HepG2 (cell line): ENCODE measurements around the gene DCTN2. TPM values are rescaled to one million over a fixed set of nuclear protein-coding genes. Genes with fewer than 3 reads are reported as not detected.

Experiments
- ATF1 ChIP-seq: IDR thresholded peaks from 2 replicates; pipeline ENCODE4 v1.6.1; 2016; ENCODE audit warnings: mild to moderate bottlenecking, control low read depth
- EHMT2 ChIP-seq: fragments of 200-600 bp; sonication (generic); IDR thresholded peaks from 2 replicates; pipeline ENCODE4 v1.7.0; 2017; ENCODE audit warnings: antibody characterized with exemption, low read depth, low read length, borderline replicate concordance
- ISL2 ChIP-seq: sonication (generic); formaldehyde crosslinking; IDR thresholded peaks from 2 replicates; pipeline ENCODE4 v1.5.0; 2020; ENCODE audit warnings: missing genetic modification reagents
- KDM2A ChIP-seq: sonication (generic); formaldehyde crosslinking; IDR thresholded peaks from 2 replicates; pipeline ENCODE4 v1.4.0; 2020; ENCODE audit warnings: low read depth, missing genetic modification reagents, borderline replicate concordance
- NFE2L2 ChIP-seq: fragments of 150-350 bp; IDR thresholded peaks from 2 replicates; pipeline ENCODE4 v1.6.1; 2014; ENCODE audit warnings: low read length
- NR2F6 ChIP-seq, 2 experiments: IDR thresholded peaks; 2 replicates each; pipeline ENCODE4 v1.6.1; 2016; ENCODE audit warnings: antibody characterized with exemption in 1 of 2, mild to moderate bottlenecking in 1 of 2
- YY1 ChIP-seq: IDR thresholded peaks from 2 replicates; pipeline ENCODE4 v1.6.1; 2011; ENCODE audit warnings: low read length, low read depth, moderate library complexity, mild to moderate bottlenecking; ENCODE audit not compliant: insufficient read depth, insufficient replicate concordance
- ZMYM2 ChIP-seq: sonication (generic); formaldehyde crosslinking; IDR thresholded peaks from 2 replicates; pipeline ENCODE4 v1.8.0; 2022; ENCODE audit warnings: mild to moderate bottlenecking, missing genetic modification reagents
- ZNF543 ChIP-seq: sonication (generic); formaldehyde crosslinking; IDR thresholded peaks from 2 replicates; pipeline ENCODE4 v1.4.0; 2020; ENCODE audit warnings: mild to moderate bottlenecking, missing genetic modification reagents
- ZNF780A ChIP-seq: sonication (generic); formaldehyde crosslinking; IDR thresholded peaks from 2 replicates; pipeline ENCODE4 v1.8.0; 2022; ENCODE audit warnings: mild to moderate bottlenecking, missing genetic modification reagents, moderate library complexity
- ZSCAN21 ChIP-seq: sonication (generic); formaldehyde crosslinking; IDR thresholded peaks from 2 replicates; pipeline ENCODE4 v1.8.0; 2022; ENCODE audit warnings: mild to moderate bottlenecking, missing genetic modification reagents, moderate library complexity, borderline replicate concordance
- polyA plus RNA-seq, 8 experiments: library from polyadenylated mRNA; depleted of rRNA in 3 of 8; stranded (reverse) in 7 of 8; unstranded in 1 of 8; fragments of >200 nt; fragmentation: Illumina TruSeq in 4 of 8; extraction: Trizol in 4 of 8; gene quantifications; 2 replicates each; pipeline versions ENCODE4 v1.2.1 to v1.2.3, GENCODE V29; 2011 to 2016; ENCODE audit warnings: low read depth in 4 of 8, missing spikeins in 1 of 8, mixed read lengths in 1 of 8; ENCODE audit not compliant: insufficient read depth in 1 of 8
- total RNA-seq, 5 experiments: library from RNA; depleted of rRNA; stranded (reverse); fragments of >200 nt; fragmentation: Illumina TruSeq; extraction: Trizol; gene quantifications; 2 replicates each; pipeline ENCODE4 v1.2.3, GENCODE V29; 2016; ENCODE audit warnings: low read depth in 1 of 5
- TF ChIP-seq, protein P1 (sequence below): fragments of 450-650 bp; IDR thresholded peaks from 2 replicates; pipeline ENCODE4 v1.6.1; 2017
- TF ChIP-seq, protein P2 (sequence below), 2 experiments: fragments of 450-650 bp in 1 of 2; sonication (generic) in 1 of 2; formaldehyde crosslinking in 1 of 2; IDR thresholded peaks; 2 replicates each; pipeline versions ENCODE4 v1.6.1 to v1.8.0; 2016 to 2022; ENCODE audit warnings: antibody characterized with exemption in 1 of 2, mild to moderate bottlenecking in 1 of 2, missing genetic modification reagents in 1 of 2
- TF ChIP-seq, protein P3 (sequence below): sonication (generic); formaldehyde crosslinking; IDR thresholded peaks from 2 replicates; pipeline ENCODE4 v1.5.1; 2020; ENCODE audit warnings: missing genetic modification reagents, mild to moderate bottlenecking, borderline replicate concordance

Gene DCTN2
- total and polyA plus RNA-seq, 2 of the 13 experiments (the other 11 are each of a cell fraction or from before 2014, with no cell fraction given): 72.0 to 77.4 TPM

DNA sequence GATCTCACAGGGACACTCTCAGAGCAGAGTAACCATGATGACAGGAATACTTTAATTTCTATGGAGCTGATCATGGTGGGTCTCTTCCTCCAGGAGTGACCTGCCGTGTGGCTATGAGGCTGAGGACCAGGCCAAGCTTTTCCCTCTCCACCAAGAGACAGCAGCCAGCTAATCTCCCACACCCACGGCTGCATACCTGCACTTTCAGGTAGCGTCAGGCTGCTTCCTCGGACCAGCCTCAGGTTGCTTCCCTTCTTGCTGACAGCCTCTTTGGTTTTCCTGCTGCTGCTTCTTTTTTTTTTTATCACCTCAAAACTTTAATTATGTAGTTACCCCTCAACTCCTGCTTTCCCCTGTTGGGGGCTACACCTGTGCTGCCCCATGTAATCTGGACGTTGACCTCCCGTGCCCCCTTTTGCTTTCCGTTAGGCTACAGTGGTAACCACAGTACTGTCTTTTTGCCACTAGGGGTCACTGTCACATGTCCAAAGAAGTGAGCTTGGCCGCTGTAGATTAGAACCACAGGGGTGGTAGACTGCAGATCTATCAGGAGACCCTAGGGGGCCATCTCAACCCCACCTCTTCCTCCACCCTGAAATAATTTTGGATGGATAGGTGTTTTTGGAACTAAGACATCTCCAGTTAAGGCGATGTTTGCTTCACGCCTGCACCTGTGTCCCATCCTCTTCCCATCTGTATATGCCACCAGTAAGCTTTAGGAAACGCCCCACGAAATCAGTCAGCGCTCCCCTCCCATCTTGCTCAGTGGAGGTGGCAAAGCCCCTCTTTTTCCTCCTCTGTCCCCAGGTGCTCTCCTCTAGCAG lies 36.2 kb upstream of the DCTN2 start (continued):
- TF ChIP-seq ZNF543 (CRISPR knock-in tag) (no peak), KDM2A (CRISPR knock-in tag) (0 out of 2 replicates have a peak, but pooled peaks have one; percentile 52), NR2F6 (IDR thresholded peaks at IDR 0.05) (peak; percentile 66), NR2F6 (CRISPR knock-in tag; IDR thresholded peaks at IDR 0.05) (peak; percentile 77), EHMT2 (no peak), ZNF780A (CRISPR knock-in tag) (no peak), ATF1 (CRISPR knock-in tag) (no peak), ZSCAN21 (peak; percentile 20; the same call in 1 of the 2 replicates), YY1 (no peak), NFE2L2 (no peak), ZMYM2 (CRISPR knock-in tag) (no peak), ISL2 (no peak)
- TF ChIP-seq, protein P1, sequence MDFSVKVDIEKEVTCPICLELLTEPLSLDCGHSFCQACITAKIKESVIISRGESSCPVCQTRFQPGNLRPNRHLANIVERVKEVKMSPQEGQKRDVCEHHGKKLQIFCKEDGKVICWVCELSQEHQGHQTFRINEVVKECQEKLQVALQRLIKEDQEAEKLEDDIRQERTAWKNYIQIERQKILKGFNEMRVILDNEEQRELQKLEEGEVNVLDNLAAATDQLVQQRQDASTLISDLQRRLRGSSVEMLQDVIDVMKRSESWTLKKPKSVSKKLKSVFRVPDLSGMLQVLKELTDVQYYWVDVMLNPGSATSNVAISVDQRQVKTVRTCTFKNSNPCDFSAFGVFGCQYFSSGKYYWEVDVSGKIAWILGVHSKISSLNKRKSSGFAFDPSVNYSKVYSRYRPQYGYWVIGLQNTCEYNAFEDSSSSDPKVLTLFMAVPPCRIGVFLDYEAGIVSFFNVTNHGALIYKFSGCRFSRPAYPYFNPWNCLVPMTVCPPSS: no peak
- TF ChIP-seq, protein P2, sequence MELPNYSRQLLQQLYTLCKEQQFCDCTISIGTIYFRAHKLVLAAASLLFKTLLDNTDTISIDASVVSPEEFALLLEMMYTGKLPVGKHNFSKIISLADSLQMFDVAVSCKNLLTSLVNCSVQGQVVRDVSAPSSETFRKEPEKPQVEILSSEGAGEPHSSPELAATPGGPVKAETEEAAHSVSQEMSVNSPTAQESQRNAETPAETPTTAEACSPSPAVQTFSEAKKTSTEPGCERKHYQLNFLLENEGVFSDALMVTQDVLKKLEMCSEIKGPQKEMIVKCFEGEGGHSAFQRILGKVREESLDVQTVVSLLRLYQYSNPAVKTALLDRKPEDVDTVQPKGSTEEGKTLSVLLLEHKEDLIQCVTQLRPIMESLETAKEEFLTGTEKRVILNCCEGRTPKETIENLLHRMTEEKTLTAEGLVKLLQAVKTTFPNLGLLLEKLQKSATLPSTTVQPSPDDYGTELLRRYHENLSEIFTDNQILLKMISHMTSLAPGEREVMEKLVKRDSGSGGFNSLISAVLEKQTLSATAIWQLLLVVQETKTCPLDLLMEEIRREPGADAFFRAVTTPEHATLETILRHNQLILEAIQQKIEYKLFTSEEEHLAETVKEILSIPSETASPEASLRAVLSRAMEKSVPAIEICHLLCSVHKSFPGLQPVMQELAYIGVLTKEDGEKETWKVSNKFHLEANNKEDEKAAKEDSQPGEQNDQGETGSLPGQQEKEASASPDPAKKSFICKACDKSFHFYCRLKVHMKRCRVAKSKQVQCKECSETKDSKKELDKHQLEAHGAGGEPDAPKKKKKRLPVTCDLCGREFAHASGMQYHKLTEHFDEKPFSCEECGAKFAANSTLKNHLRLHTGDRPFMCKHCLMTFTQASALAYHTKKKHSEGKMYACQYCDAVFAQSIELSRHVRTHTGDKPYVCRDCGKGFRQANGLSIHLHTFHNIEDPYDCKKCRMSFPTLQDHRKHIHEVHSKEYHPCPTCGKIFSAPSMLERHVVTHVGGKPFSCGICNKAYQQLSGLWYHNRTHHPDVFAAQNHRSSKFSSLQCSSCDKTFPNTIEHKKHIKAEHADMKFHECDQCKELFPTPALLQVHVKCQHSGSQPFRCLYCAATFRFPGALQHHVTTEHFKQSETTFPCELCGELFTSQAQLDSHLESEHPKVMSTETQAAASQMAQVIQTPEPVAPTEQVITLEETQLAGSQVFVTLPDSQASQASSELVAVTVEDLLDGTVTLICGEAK (IDR thresholded peaks at IDR 0.05): no peak
- TF ChIP-seq, protein P2 (CRISPR knock-in tag; IDR thresholded peaks at IDR 0.05): no peak
- TF ChIP-seq, protein P3, sequence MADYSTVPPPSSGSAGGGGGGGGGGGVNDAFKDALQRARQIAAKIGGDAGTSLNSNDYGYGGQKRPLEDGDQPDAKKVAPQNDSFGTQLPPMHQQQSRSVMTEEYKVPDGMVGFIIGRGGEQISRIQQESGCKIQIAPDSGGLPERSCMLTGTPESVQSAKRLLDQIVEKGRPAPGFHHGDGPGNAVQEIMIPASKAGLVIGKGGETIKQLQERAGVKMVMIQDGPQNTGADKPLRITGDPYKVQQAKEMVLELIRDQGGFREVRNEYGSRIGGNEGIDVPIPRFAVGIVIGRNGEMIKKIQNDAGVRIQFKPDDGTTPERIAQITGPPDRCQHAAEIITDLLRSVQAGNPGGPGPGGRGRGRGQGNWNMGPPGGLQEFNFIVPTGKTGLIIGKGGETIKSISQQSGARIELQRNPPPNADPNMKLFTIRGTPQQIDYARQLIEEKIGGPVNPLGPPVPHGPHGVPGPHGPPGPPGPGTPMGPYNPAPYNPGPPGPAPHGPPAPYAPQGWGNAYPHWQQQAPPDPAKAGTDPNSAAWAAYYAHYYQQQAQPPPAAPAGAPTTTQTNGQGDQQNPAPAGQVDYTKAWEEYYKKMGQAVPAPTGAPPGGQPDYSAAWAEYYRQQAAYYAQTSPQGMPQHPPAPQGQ (CRISPR knock-in tag): no peak
